T-helper 17 cell (primary cell): ENCODE measurements around the gene CDH16. TPM values are rescaled to one million over a fixed set of nuclear protein-coding genes. Genes with fewer than 3 reads are reported as not detected.
"Not testable (repeated sequence)": the region's sequence is repeated elsewhere in the genome, so short reads cannot be mapped to it uniquely, and the experiment has no call there.

ENCODE experiments used
- ATAC-seq: fragments of 150-1000 bp; cut with Tn5 transposase; 2 replicates; pipeline ENCODE4 v1.10.0; 2021; ENCODE audit warnings: mild to moderate bottlenecking, moderate library complexity
- DNase-seq, 3 donors: peaks; one replicate each; pipeline versions ENCODE4 v3.0.0 to v3.0.0-alpha.2; 2020 to 2021
- H3K9me3 ChIP-seq: one replicate; pipeline ENCODE4 v1.7.0; 2013; ENCODE audit warnings: low read length, mild to moderate bottlenecking; ENCODE audit not compliant: control insufficient read depth, poor library complexity, severe bottlenecking
- H3K27ac Mint-ChIP-seq: one replicate; pipeline ENCODE4 v1.8.0; 2022; ENCODE audit warnings: mild to moderate bottlenecking, moderate library complexity, mixed read lengths
- H3K27me3 Mint-ChIP-seq: one replicate; pipeline ENCODE4 v1.8.0; 2022; ENCODE audit warnings: mixed read lengths
- H3K36me3 Mint-ChIP-seq: one replicate; pipeline ENCODE4 v1.8.0; 2022; ENCODE audit warnings: low read depth, mixed read lengths
- H3K4me1 Mint-ChIP-seq: one replicate; pipeline ENCODE4 v1.8.0; 2022; ENCODE audit warnings: mild to moderate bottlenecking, mixed read lengths
- H3K4me3 Mint-ChIP-seq: one replicate; pipeline ENCODE4 v1.8.0; 2022; ENCODE audit warnings: mild to moderate bottlenecking, moderate library complexity, mixed read lengths
- total RNA-seq, 4 donors: library from RNA in 2 of 4; stranded (reverse) in 2 of 4; gene quantifications; one replicate each; pipeline ENCODE4 v1.2.3 and lab custom pipeline; 2022 to 2026

Gene CDH16
- total RNA-seq, 2 donors from 2014 or later: not detected

DNA sequence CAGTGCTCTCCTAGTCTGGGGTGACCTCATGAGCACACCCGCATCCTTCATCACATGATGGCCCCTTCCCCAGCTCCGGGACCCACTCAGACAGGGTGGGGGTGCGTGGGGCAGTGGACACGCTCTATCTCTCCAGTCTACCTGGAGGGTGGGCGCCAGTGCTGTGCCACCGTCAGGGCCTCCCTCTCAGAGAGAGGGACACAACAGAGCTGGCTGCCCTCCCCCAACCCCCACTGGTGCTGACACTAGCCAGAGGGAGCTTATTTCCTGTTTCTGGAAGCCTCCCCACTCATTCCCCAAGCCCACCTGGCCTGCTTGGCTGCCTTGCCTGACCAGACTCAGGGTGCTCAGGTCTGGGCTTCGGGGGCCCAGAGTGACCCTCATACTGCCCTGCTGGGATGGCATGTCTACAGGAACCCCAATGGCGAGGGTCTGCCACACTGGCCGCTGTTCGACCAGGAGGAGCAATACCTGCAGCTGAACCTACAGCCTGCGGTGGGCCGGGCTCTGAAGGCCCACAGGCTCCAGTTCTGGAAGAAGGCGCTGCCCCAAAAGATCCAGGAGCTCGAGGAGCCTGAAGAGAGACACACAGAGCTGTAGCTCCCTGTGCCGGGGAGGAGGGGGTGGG lies 24.9 kb upstream of the CDH16 start:
- DNase-seq (no peak), ATAC-seq (no peak)
- no peaks in the 10 kb centered on the region for H3K9me3 ChIP-seq
- H3K4me3 Mint-ChIP-seq: no peak overlapping the region
- peak overlapping the region; percentile 37 for H3K27ac Mint-ChIP-seq
- H3K27me3 Mint-ChIP-seq: peaks cover 6% of the 10 kb centered on the region
- H3K36me3 Mint-ChIP-seq: peaks cover 6% of the 10 kb centered on the region
- H3K4me1 Mint-ChIP-seq: peaks cover 15% of the 10 kb centered on the region

DNA sequence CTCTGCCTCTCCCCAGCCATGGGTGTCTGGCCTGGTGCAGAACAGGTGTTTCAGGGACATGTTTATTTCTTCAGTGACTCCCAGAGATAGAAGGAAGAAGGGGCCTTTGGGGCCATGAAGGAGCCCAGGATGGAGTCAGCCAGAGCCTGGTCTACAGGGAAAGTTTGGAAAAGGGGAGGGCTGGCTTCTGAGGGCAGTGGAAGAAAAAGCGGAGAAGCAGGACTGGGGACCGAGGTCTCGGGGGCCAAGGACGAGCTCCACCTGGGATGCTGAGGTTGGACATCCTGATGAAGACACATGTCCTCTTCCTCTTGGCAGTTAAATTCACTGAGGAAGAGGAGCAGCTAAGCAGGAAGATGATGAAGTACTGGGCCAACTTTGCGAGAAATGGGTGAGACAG lies 24.3 kb upstream of the CDH16 start:
- H3K4me3 Mint-ChIP-seq: no peak overlapping the region
- H3K27me3 Mint-ChIP-seq: no peaks in the 10 kb centered on the region
- no peaks in the 10 kb centered on the region for H3K9me3 ChIP-seq
- DNase-seq (no peak), ATAC-seq (no peak)
- H3K27ac Mint-ChIP-seq: no peak overlapping the region
- peaks cover 10% of the 10 kb centered on the region for H3K4me1 Mint-ChIP-seq
- H3K36me3 Mint-ChIP-seq: peaks cover 6% of the 10 kb centered on the region

DNA sequence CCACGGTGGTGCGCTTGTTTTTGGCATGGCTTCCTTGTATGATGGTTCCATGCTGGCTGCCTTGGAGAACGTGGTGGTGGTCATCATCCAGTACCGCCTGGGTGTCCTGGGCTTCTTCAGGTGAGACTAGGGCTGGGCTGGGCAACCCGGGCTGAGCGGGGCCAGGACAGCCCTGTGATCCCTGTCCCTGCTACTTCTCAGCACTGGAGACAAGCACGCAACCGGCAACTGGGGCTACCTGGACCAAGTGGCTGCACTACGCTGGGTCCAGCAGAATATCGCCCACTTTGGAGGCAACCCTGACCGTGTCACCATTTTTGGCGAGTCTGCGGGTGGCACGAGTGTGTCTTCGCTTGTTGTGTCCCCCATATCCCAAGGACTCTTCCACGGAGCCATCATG lies 21.6 kb upstream of the CDH16 start:
- Mint-ChIP-seq H3K36me3 (peaks cover 6% of the 10 kb centered on the region), H3K27me3 (no peaks in the 10 kb centered on the region), H3K4me3 (no peak overlapping the region), H3K27ac (no peak overlapping the region), H3K4me1 (peaks cover 16% of the 10 kb centered on the region)
- no peak for ATAC-seq
- no peak for DNase-seq
- no peaks in the 10 kb centered on the region for H3K9me3 ChIP-seq

DNA sequence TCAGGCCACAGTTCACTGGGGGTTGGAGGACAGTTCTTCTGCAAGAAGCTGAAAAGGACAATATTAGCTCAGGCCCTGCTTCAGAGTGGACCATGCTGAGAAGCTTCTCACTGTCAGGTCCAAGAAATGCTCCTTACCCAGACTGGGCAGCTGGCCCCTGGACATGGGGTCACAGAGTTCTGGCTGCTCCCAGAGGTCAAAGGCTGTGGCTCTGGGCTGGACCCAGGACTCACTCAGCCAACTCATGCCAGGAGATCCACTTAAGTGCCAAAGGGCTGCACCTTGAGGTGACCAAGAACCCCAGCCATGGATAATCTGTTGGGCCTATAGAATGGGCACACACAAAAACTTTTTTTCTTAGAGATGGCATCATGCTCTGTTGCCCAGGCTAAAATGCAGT lies 20.7 kb upstream of the CDH16 start:
- no peak overlapping the region for H3K27ac Mint-ChIP-seq
- DNase-seq: no peak
- ATAC-seq: no peak
- H3K36me3 Mint-ChIP-seq: peaks cover 6% of the 10 kb centered on the region
- H3K4me3 Mint-ChIP-seq: no peak overlapping the region
- no peaks in the 10 kb centered on the region for H3K9me3 ChIP-seq
- no peaks in the 10 kb centered on the region for H3K27me3 Mint-ChIP-seq
- H3K4me1 Mint-ChIP-seq: peaks cover 19% of the 10 kb centered on the region

DNA sequence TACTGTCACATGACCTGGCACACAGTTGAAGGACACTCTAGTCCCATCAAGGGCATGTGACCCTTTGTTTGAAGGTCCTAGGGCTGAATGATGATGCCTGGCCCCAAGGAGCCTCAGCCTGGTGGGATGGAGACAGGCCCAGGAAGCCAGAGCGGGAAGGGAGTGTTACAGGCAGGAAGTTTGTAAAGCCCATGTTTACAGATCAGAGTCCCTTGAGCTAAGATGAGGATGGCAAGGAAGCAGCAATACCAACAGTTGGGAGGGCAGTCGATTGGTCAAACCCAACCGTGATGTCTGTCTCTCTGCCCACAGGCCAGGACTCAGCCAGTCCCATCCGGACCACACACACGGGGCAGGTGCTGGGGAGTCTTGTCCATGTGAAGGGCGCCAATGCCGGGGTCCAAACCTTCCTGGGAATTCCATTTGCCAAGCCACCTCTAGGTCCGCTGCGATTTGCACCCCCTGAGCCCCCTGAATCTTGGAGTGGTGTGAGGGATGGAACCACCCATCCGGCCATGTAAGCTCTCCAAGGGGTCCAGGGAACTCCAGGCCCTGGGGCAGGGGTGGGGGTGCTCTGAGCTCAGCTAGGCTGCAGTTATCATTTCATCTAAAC lies 19.1 kb upstream of the CDH16 start:
- Mint-ChIP-seq H3K4me1 (peaks cover 34% of the 10 kb centered on the region), H3K4me3 (no peak overlapping the region), H3K27ac (peak overlapping the region; percentile 73), H3K27me3 (no peaks in the 10 kb centered on the region), H3K36me3 (peaks cover 11% of the 10 kb centered on the region)
- ATAC-seq (no peak), DNase-seq (no peak)
- no peaks in the 10 kb centered on the region for H3K9me3 ChIP-seq

DNA sequence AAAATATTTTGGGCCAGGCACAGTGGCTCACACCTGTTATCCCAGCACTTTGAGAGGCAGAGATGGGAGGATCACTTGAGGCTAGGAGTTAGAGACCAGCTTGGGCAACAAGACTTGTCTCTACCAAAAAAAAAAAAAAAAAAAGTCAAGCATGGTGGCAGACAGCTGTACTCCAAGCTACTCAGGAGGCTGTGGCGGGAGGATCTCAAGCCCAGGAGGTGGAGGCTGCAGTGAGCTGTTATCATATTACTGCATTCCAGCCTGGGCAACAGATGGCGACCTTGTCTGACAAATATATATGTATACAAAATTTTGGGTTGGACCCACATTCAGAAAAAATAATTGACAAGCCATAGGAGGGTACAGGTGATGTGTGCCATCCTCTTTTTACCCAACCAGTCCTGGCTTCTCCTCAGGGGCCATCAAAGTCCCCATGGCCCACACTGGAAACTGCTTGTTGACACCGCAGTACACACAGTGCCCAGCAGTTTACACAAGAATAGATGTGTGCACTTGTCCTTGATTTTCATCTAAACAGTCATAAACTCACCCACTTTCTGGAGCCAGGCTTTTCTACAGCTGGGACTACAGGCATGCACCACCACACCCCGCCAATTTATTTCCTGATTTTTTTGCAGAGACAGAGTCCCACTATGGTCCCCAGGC lies 18.3 kb upstream of the CDH16 start:
- DNase-seq (no peak), ATAC-seq (no peak)
- H3K9me3 ChIP-seq: no peaks in the 10 kb centered on the region
- H3K4me1 Mint-ChIP-seq: peaks cover 41% of the 10 kb centered on the region
- H3K4me3 Mint-ChIP-seq: peak overlapping the region; percentile 71
- no peaks in the 10 kb centered on the region for H3K27me3 Mint-ChIP-seq
- H3K27ac Mint-ChIP-seq: peak overlapping the region; percentile 73
- peaks cover 9% of the 10 kb centered on the region for H3K36me3 Mint-ChIP-seq

DNA sequence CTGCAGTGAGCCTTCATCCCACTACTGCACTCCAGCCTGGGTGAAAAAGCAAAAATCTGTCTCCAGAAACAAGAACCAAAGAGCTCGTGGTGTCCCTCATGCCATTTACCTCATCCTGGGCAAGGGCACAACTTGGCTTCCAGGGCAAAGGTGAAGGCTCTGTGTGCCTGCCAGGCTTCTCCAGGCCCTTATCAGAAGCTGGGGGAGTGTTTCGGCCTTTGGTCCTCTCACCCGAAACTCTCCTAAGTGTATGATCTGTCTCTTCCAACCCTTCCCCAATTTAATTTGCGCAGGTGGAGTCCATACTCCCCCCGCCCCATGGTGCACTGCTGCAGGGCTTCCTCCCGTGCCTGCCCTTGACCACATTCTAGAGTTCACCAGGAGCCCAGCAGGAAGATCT lies 17.8 kb upstream of the CDH16 start:
- Mint-ChIP-seq H3K27me3 (no peaks in the 10 kb centered on the region), H3K27ac (peak overlapping the region; percentile 98), H3K4me3 (peak overlapping the region; percentile 71), H3K4me1 (peaks cover 44% of the 10 kb centered on the region), H3K36me3 (peaks cover 7% of the 10 kb centered on the region)
- no peak for ATAC-seq
- no peaks in the 10 kb centered on the region for H3K9me3 ChIP-seq
- no peak for DNase-seq

DNA sequence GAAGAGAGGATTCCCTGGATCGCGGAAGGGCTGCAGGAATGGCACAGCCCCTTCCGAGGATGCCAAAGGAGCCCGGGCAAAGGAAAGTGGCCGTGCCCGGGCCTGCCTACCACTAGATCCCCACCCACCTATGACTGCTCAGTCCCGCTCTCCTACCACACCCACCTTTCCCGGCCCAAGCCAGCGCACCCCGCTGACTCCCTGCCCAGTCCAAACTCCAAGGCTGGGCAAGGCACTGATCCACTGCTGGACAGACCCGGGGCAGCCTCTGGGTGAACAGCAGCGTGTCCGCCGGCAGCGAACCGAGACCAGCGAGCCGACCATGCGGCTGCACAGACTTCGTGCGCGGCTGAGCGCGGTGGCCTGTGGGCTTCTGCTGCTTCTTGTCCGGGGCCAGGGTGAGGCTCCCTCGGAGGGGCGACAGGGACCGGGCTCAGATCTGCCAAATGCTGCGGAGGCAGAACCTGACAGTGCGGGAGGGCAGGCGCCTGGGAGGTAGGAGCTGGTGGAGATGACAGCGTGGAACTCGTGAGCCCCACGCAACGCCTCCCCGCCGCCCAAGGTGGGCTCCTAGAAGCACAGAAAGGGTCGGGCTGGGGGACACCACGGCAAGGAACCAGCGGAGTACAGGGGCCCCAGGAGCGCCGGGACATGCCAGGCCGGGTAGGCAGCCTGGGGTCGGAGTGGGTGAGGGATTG lies 16.8 kb upstream of the CDH16 start, which contains the start of gene CES2:
Gene CES2, plus strand, starts transcription at position 203 of the 698 bp plus-strand sequence. Its CDS starts 120 bp downstream, at position 323.
- Mint-ChIP-seq H3K27ac (peak within 1 kb of the TSS; percentile 98), H3K4me1 (peaks cover 44% of the 10 kb centered on the region), H3K4me3 (peak within 1 kb of the TSS; percentile 99), H3K36me3 (peaks cover 7% of the 10 kb centered on the region), H3K27me3 (no peaks in the 10 kb centered on the region)
- no peaks in the 10 kb centered on the region for H3K9me3 ChIP-seq
- ATAC-seq: no peak
- no peak for DNase-seq

DNA sequence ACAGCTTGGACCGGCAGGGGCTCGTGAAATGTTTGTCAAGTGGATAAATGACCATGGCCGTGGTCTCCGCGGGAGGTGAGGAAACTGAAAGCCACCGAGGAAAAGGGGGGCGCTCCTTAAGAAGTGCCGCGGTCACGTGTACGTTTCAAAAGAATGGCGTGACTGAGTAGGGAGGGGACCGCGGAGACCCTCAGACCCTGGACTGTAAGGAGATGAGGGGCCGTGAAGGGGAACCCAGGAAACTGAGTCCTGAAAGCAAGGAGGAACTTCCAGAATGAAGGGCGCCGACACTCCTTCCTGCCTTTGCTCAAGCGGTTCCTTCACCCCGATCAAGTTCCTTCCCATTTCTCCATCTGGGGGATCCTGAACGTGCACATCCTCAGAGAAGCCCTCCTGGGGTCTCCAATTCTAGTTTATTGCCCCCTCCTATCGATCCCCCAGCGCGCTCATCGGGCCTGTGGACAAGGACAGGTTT lies 16.2 kb upstream of the CDH16 start:
- peak overlapping the region; percentile 98 for H3K27ac Mint-ChIP-seq

DNA sequence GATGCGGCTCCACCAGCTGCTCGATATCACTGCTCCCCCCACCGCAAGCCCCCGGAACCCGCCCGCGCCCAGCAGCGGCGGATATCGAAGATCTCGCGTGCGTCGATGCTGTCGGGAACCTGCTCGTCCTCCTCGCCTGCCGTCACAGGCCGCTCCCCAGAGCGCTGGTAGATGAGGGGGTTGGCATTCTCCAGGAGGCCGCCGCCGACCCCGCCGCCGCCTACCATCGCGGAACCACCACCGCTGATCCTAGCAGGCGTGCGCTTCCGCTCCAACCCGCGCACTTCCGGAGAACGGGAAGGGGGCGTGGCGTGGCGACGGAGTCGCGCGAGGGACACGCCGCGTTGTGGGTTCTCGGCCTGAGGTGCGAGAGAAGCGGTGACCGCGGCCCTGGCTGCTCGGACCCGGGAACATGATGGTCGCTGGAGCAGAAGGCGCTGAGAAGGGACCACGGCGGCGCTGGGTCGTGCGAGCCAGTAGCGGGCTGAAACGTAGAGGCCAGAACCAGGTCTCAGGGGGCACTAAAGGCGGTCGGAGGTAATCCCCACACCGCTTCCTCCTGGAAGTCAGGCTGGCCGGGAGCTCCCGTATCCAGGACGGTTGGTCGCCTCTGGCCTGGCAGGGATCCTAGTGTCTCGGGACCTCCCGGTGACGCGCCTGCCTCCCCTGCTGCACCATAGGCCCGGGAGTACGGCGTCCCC lies 15.6 kb upstream of the CDH16 start, which contains the start of gene CIAO2B:
Gene CIAO2B, minus strand, starts transcription at position 265 of the 701 bp plus-strand sequence. Its CDS starts 38 bp downstream, at position 227.
- DNase-seq (peak; percentile 83 to 87 (median 84)), ATAC-seq (peak; percentile 92)
- Mint-ChIP-seq H3K4me1 (peaks cover 44% of the 10 kb centered on the region), H3K4me3 (peak within 1 kb of the TSS; percentile 99), H3K36me3 (peaks cover 7% of the 10 kb centered on the region), H3K27me3 (no peaks in the 10 kb centered on the region), H3K27ac (peak within 1 kb of the TSS; percentile 98)
- no peaks in the 10 kb centered on the region for H3K9me3 ChIP-seq

More for the DNA sequence above, 16.2 kb upstream of the CDH16 start:
- not testable (repeated sequence) for H3K36me3 Mint-ChIP-seq, H3K27me3 Mint-ChIP-seq, ATAC-seq, DNase-seq, H3K9me3 ChIP-seq
- peak overlapping the region; percentile 99 for H3K4me3 Mint-ChIP-seq
- peaks cover 44% of the 10 kb centered on the region for H3K4me1 Mint-ChIP-seq

DNA sequence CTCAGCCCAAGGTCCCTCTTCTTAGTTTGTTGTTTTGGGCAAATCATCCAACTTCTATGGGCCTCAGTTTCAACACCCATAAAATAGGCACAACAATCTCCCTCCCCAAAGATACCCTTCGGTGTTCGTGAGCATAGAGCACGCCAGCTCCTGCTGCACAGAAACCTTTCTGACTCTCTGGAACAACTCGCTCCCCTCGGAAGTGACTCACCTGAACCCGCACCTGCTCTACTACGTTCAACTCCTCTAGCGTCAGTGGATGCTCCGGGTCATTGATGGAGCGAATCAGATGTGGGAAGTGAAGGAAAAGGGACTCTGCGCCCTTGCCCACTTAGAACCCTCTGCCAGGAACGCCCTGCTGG lies 15.1 kb upstream of the CDH16 start:
- H3K4me1 Mint-ChIP-seq: peaks cover 44% of the 10 kb centered on the region
- no peaks in the 10 kb centered on the region for H3K27me3 Mint-ChIP-seq
- H3K27ac Mint-ChIP-seq: peak overlapping the region; percentile 98
- H3K4me3 Mint-ChIP-seq: peak overlapping the region; percentile 99
- no peaks in the 10 kb centered on the region for H3K9me3 ChIP-seq
- ATAC-seq: peak; percentile 53
- H3K36me3 Mint-ChIP-seq: peaks cover 7% of the 10 kb centered on the region
- DNase-seq: no peak

DNA sequence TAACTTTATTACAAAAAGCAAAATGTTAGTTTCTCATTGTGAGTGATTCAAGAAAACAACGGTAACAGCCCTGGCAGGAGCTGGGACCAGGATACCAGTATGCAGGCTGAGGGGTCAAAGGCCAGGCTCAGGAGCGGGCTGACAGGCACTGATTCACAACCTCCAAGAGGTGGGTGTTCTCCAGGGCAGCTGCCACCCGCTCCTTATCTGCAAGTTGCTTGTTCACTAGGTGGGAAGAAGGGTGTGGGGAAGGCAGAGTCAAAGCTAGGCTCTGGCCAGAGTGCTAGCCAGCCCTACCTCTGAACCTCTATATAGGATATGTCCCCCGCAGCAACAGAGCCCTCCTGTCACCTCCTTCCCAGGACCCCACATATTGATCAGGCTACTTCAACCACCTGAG lies 13.4 kb upstream of the CDH16 start:
- DNase-seq (no peak), ATAC-seq (no peak)
- Mint-ChIP-seq H3K36me3 (peaks cover 7% of the 10 kb centered on the region), H3K4me3 (peak overlapping the region; percentile 99), H3K27me3 (no peaks in the 10 kb centered on the region), H3K4me1 (peaks cover 37% of the 10 kb centered on the region), H3K27ac (no peak overlapping the region)
- H3K9me3 ChIP-seq: no peaks in the 10 kb centered on the region
